ENCODE results near the gene AIG1.
"Not testable (repeated sequence)": the region's sequence is repeated elsewhere in the genome, so short reads cannot be mapped to it uniquely, and the experiment has no call there.

The AIG1 gene

DNA sequence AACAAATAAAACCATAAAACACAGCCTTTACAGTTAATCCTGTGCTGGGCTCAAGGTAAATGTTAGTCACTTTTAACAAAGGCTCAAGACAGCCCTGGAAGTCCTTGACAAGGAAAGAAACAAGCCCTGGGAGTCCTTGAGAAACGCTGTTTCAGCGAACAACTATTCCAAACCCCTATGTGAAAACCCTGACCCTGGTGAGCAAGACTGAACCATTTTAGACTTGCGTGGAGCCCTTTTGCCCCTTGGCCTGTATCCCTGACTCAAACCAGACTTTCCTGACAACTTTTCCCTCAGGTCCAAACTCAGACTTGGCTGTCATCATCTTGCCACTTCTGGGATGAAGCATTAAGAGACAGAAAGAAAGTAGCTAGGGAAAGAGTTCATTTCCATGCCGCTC is 180.4 kb downstream of the AIG1 start:
- Histone ChIP-seq H3K27me3 (ENCODE audit: insufficient read depth, low read depth) (no peaks in the 10 kb centered on the region), H3K4me3 (IDR thresholded peaks at IDR 0.05; ENCODE audit: insufficient read depth, low read depth, low read length) (no peak overlapping the region), H3K9ac (no peak overlapping the region), H2AFZ (ENCODE audit: low read depth) (no peak overlapping the region), H4K20me1 (ENCODE audit: insufficient read depth) (no peaks in the 10 kb centered on the region), H3K27ac (no peak overlapping the region), H3K4me2 (no peak overlapping the region), H3K4me1 (ENCODE audit: low read depth, poor library complexity, severe bottlenecking) (no peaks in the 10 kb centered on the region), H3K36me3 (ENCODE audit: insufficient read depth) (no peaks in the 10 kb centered on the region), H3K79me2 (ENCODE audit: insufficient read depth, low read depth) (no peaks in the 10 kb centered on the region)
- TF ChIP-seq, protein P1, sequence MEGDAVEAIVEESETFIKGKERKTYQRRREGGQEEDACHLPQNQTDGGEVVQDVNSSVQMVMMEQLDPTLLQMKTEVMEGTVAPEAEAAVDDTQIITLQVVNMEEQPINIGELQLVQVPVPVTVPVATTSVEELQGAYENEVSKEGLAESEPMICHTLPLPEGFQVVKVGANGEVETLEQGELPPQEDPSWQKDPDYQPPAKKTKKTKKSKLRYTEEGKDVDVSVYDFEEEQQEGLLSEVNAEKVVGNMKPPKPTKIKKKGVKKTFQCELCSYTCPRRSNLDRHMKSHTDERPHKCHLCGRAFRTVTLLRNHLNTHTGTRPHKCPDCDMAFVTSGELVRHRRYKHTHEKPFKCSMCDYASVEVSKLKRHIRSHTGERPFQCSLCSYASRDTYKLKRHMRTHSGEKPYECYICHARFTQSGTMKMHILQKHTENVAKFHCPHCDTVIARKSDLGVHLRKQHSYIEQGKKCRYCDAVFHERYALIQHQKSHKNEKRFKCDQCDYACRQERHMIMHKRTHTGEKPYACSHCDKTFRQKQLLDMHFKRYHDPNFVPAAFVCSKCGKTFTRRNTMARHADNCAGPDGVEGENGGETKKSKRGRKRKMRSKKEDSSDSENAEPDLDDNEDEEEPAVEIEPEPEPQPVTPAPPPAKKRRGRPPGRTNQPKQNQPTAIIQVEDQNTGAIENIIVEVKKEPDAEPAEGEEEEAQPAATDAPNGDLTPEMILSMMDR (conservative IDR thresholded peaks at IDR 0.05; ENCODE audit: low read depth, low read length), result no peak

DNA sequence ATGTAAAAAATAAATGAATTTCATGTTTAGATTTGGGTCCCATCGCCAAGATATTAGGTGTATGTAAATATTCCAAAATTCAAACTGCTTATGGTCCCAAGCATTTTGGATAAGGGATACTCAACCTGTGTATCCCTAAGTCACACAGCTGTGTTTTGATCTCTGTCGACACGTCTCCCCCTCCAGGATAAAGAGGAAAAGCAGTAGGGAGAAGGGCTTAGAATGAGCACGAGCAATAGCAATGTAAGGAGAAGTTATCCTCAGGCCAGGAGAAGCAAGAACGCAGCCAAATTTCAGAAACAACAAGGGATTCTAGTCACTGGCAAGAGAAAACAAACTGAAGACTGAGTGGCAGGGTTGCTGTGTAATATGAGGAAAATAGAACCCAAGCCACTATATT is 181.2 kb downstream of the AIG1 start:
- no peak overlapping the region for H3K4me3 ChIP-seq (IDR thresholded peaks at IDR 0.05; ENCODE audit: insufficient read depth, low read depth, low read length)
- no peaks in the 10 kb centered on the region for H4K20me1 ChIP-seq (ENCODE audit: insufficient read depth)
- H3K4me2 ChIP-seq, result no peak overlapping the region
- H3K9ac ChIP-seq, result no peak overlapping the region
- H2AFZ ChIP-seq (ENCODE audit: low read depth), result no peak overlapping the region
- TF ChIP-seq, protein P1 (conservative IDR thresholded peaks at IDR 0.05; ENCODE audit: low read depth, low read length), result no peak
- no peaks in the 10 kb centered on the region for H3K27me3 ChIP-seq (ENCODE audit: insufficient read depth, low read depth)
- H3K27ac ChIP-seq, result no peak overlapping the region
- H3K79me2 ChIP-seq (ENCODE audit: insufficient read depth, low read depth), result no peaks in the 10 kb centered on the region
- H3K36me3 ChIP-seq (ENCODE audit: insufficient read depth), result no peaks in the 10 kb centered on the region
- no peaks in the 10 kb centered on the region for H3K4me1 ChIP-seq (ENCODE audit: low read depth, poor library complexity, severe bottlenecking)

DNA sequence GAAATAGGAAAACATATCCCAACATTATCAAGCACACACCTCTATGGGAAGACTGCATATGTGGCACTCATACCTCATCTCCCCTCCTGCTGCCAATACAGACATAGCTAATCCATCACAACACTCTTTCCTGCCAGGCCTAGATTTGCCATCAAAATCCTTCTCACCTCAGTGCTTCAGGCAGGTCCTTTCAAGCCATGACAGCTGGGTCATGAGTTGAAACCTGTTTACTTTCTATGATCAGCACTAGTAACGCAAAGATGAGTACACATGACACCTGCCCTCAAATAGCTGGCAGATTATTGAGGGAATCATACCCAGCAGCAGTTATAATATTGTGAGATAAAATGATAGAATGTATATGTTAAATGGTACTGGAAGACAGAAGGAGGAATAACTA is 183.1 kb downstream of the AIG1 start:
- H3K79me2 ChIP-seq (ENCODE audit: insufficient read depth, low read depth), result no peaks in the 10 kb centered on the region
- no peaks in the 10 kb centered on the region for H3K27me3 ChIP-seq (ENCODE audit: insufficient read depth, low read depth)
- H3K4me2 ChIP-seq, result no peak overlapping the region
- no peak overlapping the region for H3K9ac ChIP-seq
- TF ChIP-seq, protein P1 (conservative IDR thresholded peaks at IDR 0.05; ENCODE audit: low read depth, low read length), result no peak
- no peaks in the 10 kb centered on the region for H3K36me3 ChIP-seq (ENCODE audit: insufficient read depth)
- no peak overlapping the region for H3K4me3 ChIP-seq (IDR thresholded peaks at IDR 0.05; ENCODE audit: insufficient read depth, low read depth, low read length)
- H3K27ac ChIP-seq, result no peak overlapping the region
- H3K4me1 ChIP-seq (ENCODE audit: low read depth, poor library complexity, severe bottlenecking), result no peaks in the 10 kb centered on the region
- no peak overlapping the region for H2AFZ ChIP-seq (ENCODE audit: low read depth)
- no peaks in the 10 kb centered on the region for H4K20me1 ChIP-seq (ENCODE audit: insufficient read depth)

DNA sequence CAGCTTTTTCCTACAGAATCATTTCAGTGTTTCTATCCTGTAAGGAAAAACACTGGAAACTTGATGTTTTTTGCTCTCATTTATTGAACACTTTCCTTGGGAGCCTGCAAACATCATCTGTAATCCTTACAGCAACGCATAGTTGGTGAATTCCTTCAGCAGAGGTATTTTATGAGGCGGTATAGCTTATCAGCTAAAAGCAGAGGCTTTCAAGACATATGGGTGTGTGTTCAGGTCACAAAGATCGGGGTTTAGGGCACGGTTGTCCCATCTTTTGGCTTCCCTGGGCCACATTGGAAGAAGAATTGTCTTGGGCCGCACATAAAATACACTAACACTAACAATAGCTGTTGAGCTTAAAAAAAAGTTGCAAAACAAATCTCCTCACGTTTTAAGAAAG is 185.0 kb downstream of the AIG1 start:
- no peaks in the 10 kb centered on the region for H3K79me2 ChIP-seq (ENCODE audit: insufficient read depth, low read depth)
- no peaks in the 10 kb centered on the region for H4K20me1 ChIP-seq (ENCODE audit: insufficient read depth)
- H3K27me3 ChIP-seq (ENCODE audit: insufficient read depth, low read depth), result no peaks in the 10 kb centered on the region
- H3K27ac ChIP-seq, result no peak overlapping the region
- no peak overlapping the region for H3K9ac ChIP-seq
- no peak overlapping the region for H3K4me3 ChIP-seq (IDR thresholded peaks at IDR 0.05; ENCODE audit: insufficient read depth, low read depth, low read length)
- TF ChIP-seq, protein P1 (conservative IDR thresholded peaks at IDR 0.05; ENCODE audit: low read depth, low read length), result no peak
- no peaks in the 10 kb centered on the region for H3K4me1 ChIP-seq (ENCODE audit: low read depth, poor library complexity, severe bottlenecking)
- H3K36me3 ChIP-seq (ENCODE audit: insufficient read depth), result no peaks in the 10 kb centered on the region
- no peak overlapping the region for H2AFZ ChIP-seq (ENCODE audit: low read depth)
- no peak overlapping the region for H3K4me2 ChIP-seq

DNA sequence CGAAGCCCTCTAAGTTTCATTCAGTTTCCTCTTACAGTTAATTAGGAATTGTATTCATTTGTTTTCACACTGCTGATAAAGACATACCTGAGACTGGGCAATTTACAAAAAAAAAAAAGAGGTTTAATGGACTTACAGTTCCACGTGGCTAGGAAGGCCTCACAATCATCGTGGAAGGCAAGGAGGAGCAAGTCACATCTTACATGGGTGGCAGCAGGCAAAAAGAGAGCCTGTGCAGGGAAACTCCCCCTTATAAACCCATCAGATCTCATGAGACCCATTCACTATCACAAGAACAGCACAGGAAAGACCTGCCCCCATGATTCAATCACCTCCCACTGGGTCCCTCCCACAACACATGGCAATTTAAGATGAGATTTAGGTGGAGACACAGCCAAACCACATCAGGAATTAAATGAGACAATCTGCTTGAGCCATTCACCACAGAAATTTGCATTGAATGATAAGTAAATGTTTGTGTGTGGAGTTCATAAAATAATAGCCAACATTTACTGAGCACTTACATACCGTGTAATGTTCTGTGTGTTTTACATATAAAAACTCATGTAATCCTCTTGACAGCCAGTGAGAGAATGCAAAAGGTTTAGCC is 185.6 kb downstream of the AIG1 start:
- H3K4me1 ChIP-seq (ENCODE audit: low read depth, poor library complexity, severe bottlenecking); H3K79me2 ChIP-seq (ENCODE audit: insufficient read depth, low read depth); H3K36me3 ChIP-seq (ENCODE audit: insufficient read depth); H3K4me2 ChIP-seq; H4K20me1 ChIP-seq (ENCODE audit: insufficient read depth); H2AFZ ChIP-seq (ENCODE audit: low read depth); H3K27me3 ChIP-seq (ENCODE audit: insufficient read depth, low read depth); H3K27ac ChIP-seq; H3K9ac ChIP-seq; H3K4me3 ChIP-seq (IDR thresholded peaks at IDR 0.05; ENCODE audit: insufficient read depth, low read depth, low read length): not testable (repeated sequence)
